Immature natural killer cell (primary cell): ENCODE data around the gene ATG2A. TPM values are rescaled to one million over a fixed set of nuclear protein-coding genes. Genes with fewer than 3 reads are reported as not detected.
A peak's percentile ranks its signal among the peaks of the same experiment; 100 is the strongest.

Source experiments
- DNase-seq, 3 donors: peaks; one replicate each; pipeline ENCODE4 v3.0.0; 2022; ENCODE audit warnings: mixed read lengths in 1 of 3
- H3K27ac Mint-ChIP-seq, 6 donors: one replicate each; pipeline ENCODE4 v1.8.0; 2020; ENCODE audit warnings: mixed read lengths in 6 of 6, mild to moderate bottlenecking in 5 of 6, inconsistent platforms in 4 of 6, moderate library complexity in 3 of 6
- H3K27me3 Mint-ChIP-seq, 3 donors: one replicate each; pipeline ENCODE4 v1.8.0; 2020 to 2021; ENCODE audit warnings: low read depth in 3 of 3, mild to moderate bottlenecking in 3 of 3, mixed read lengths in 3 of 3, moderate library complexity in 3 of 3, inconsistent platforms in 1 of 3
- H3K36me3 Mint-ChIP-seq, 3 donors: one replicate each; pipeline ENCODE4 v1.8.0; 2020; ENCODE audit warnings: mixed read lengths in 3 of 3, inconsistent platforms in 2 of 3, mild to moderate bottlenecking in 2 of 3
- H3K4me1 Mint-ChIP-seq, 2 donors: one replicate each; pipeline ENCODE4 v1.8.0; 2020; ENCODE audit warnings: inconsistent platforms in 2 of 2, mild to moderate bottlenecking in 2 of 2, mixed read lengths in 2 of 2, moderate library complexity in 1 of 2
- H3K4me3 Mint-ChIP-seq, 5 donors: one replicate each; pipeline ENCODE4 v1.8.0; 2020; ENCODE audit warnings: mild to moderate bottlenecking in 5 of 5, mixed read lengths in 5 of 5, inconsistent platforms in 3 of 5, moderate library complexity in 3 of 5
- H3K9me3 Mint-ChIP-seq, 6 donors: one replicate each; pipeline ENCODE4 v1.8.0; 2020; ENCODE audit warnings: mild to moderate bottlenecking in 6 of 6, mixed read lengths in 6 of 6, inconsistent platforms in 4 of 6, moderate library complexity in 3 of 6
- polyA plus RNA-seq, 3 donors: library from polyadenylated mRNA; unstranded; fragments of 300-500 nt; fragmentation: Illumina TruSeq; gene quantifications; one replicate each; pipeline ENCODE4 v1.2.3, GENCODE V29; 2021

The ATG2A gene
- polyA plus RNA-seq, 3 donors from 2014 or later, result 3.7 to 10.0 (median 6.7) TPM

GRCh38 chr11:64845129-64845775, 71.8 kb downstream of the ATG2A start:
- no peaks in the 10 kb centered on the region for H3K9me3 Mint-ChIP-seq
- no peaks in the 10 kb centered on the region for H3K36me3 Mint-ChIP-seq
- H3K4me3 Mint-ChIP-seq, result peak overlapping the region; percentile 67 to 81 (median 73)
- peaks cover 44 to 48% of the 10 kb centered on the region in 2 donors for H3K4me1 Mint-ChIP-seq
- H3K27me3 Mint-ChIP-seq, result peaks cover 2 to 4% (median 4%) of the 10 kb centered on the region in 3 donors
- H3K27ac Mint-ChIP-seq, result peak overlapping the region; percentile 57 to 93 (median 70)
- no peak for DNase-seq

Other genes with a start within 250 kb of the ATG2A start
- gene NRXN2, start 194.0 kb downstream of the ATG2A start, polyA plus RNA-seq, result 1 to 10 TPM in 2 of 3 donors, under 1 TPM in 1; 0.44 to 3.6 (median 3.2) TPM
- 100 to 1,000 TPM; 142 to 165 (median 154) TPM for gene RASGRP2, start 173.1 kb downstream of the ATG2A start, polyA plus RNA-seq
- gene PYGM, start 157.2 kb downstream of the ATG2A start, polyA plus RNA-seq, result 1 to 10 TPM in 1 of 3 donors, under 1 TPM in 1, not detected in 1; 0.63 to 1.1 TPM
- 100 to 1,000 TPM in 1 of 3 donors, 10 to 100 TPM in 2; 51.1 to 142 (median 56.3) TPM for gene SF1, start 138.7 kb downstream of the ATG2A start, polyA plus RNA-seq
- 10 to 100 TPM in 2 of 3 donors, 1 to 10 TPM in 1; 9.2 to 16.4 (median 15.9) TPM for gene MAP4K2, start 114.0 kb downstream of the ATG2A start, polyA plus RNA-seq
- gene MEN1, start 106.7 kb downstream of the ATG2A start, polyA plus RNA-seq, result 10 to 100 TPM; 15.3 to 36.1 (median 27.1) TPM
- gene CDC42BPG, start 72.6 kb downstream of the ATG2A start, polyA plus RNA-seq, result under 1 TPM in 2 of 3 donors, not detected in 1; 0.13 to 0.22 TPM
- gene EHD1, start 38.6 kb downstream of the ATG2A start, polyA plus RNA-seq, result 100 to 1,000 TPM; 136 to 247 (median 160) TPM
- 10 to 100 TPM in 2 of 3 donors, 1 to 10 TPM in 1; 7.8 to 14.6 (median 14.0) TPM for gene PPP2R5B, start 7.5 kb upstream of the ATG2A start, polyA plus RNA-seq
- not detected for gene GPHA2, start 18.7 kb upstream of the ATG2A start, polyA plus RNA-seq
- gene MAJIN, start 54.9 kb upstream of the ATG2A start, polyA plus RNA-seq, result not detected
- not detected for gene BATF2, start 79.8 kb upstream of the ATG2A start, polyA plus RNA-seq
- 100 to 1,000 TPM in 1 of 3 donors, 10 to 100 TPM in 2; 79.1 to 101 (median 80.1) TPM for gene ARL2, start 97.0 kb upstream of the ATG2A start, polyA plus RNA-seq
- 10 to 100 TPM; 14.5 to 20.6 (median 19.9) TPM for gene SNX15, start 110.2 kb upstream of the ATG2A start, polyA plus RNA-seq
- gene SAC3D1, start 124.0 kb upstream of the ATG2A start, polyA plus RNA-seq, result 10 to 100 TPM in 1 of 3 donors, 1 to 10 TPM in 2; 3.8 to 11.7 (median 9.2) TPM
- 100 to 1,000 TPM in 1 of 3 donors, 10 to 100 TPM in 2; 64.4 to 103 (median 88.7) TPM for gene NAALADL1, start 141.3 kb upstream of the ATG2A start, polyA plus RNA-seq
- gene CDCA5, start 166.8 kb upstream of the ATG2A start, polyA plus RNA-seq, result 1 to 10 TPM; 1.8 to 2.9 (median 2.4) TPM
- 10 to 100 TPM; 28.3 to 31.2 (median 29.8) TPM for gene ZFPL1, start 167.0 kb upstream of the ATG2A start, polyA plus RNA-seq
- 100 to 1,000 TPM in 1 of 3 donors, 10 to 100 TPM in 2; 70.3 to 102 (median 87.7) TPM for gene VPS51, start 179.0 kb upstream of the ATG2A start, polyA plus RNA-seq
- gene TM7SF2, start 194.7 kb upstream of the ATG2A start, polyA plus RNA-seq, result 10 to 100 TPM; 12.8 to 16.8 (median 15.4) TPM
- 10 to 100 TPM; 15.5 to 25.8 (median 23.9) TPM for gene ZNHIT2, start 200.5 kb upstream of the ATG2A start, polyA plus RNA-seq
- 1,000 to 10,000 TPM in 1 of 3 donors, 100 to 1,000 TPM in 2; 576 to 1,241 (median 681) TPM for gene FAU, start 204.9 kb upstream of the ATG2A start, polyA plus RNA-seq
- 100 to 1,000 TPM in 2 of 3 donors, 10 to 100 TPM in 1; 98.3 to 113 (median 105) TPM for gene MRPL49, start 205.1 kb upstream of the ATG2A start, polyA plus RNA-seq
- 10 to 100 TPM in 1 of 3 donors, 1 to 10 TPM in 2; 2.3 to 21.8 (median 7.7) TPM for gene SYVN1, start 217.3 kb upstream of the ATG2A start, polyA plus RNA-seq